SK-N-SH (cell line): ENCODE results near the gene NDOR1. TPM values are rescaled to one million over a fixed set of nuclear protein-coding genes. Genes with fewer than 3 reads are reported as not detected.

Source experiments
- CTCF ChIA-PET: fragments of 300-600, 350-600 bp; formaldehyde crosslinking; extraction: SDS; loops from one replicate; lab custom pipeline; 2021; lab: Yijun Ruan, JAX
- POLR2A ChIA-PET: fragments of 350-600 bp; sonication (Branson Sonifier 250); formaldehyde crosslinking; extraction: SDS; loops from one replicate; lab custom pipeline; 2020; ENCODE audit warnings: antibody characterized with exemption, inconsistent platforms; lab: Yijun Ruan, JAX
- DNase-seq: peaks from one replicate; pipeline ENCODE4 v3.0.0; 2012
- H2AFZ ChIP-seq: fragments of 200-600 bp; sonication (generic); 2 replicates; pipeline ENCODE4 v1.8.1; 2016; ENCODE audit warnings: antibody characterized with exemption, mild to moderate bottlenecking, low read depth
- H3F3A ChIP-seq: fragments of 200-600 bp; sonication (generic); replicated peaks from 2 replicates; pipeline ENCODE3; 2016; ENCODE audit warnings: antibody characterized with exemption, mild to moderate bottlenecking; ENCODE audit not compliant: insufficient read depth
- H3K27ac ChIP-seq, 2 experiments: fragments of 200-500 bp in 1 of 2; fragments of 200-600 bp in 1 of 2; sonication (Bioruptor generic) in 1 of 2; sonication (generic), shearing (Covaris generic) in 1 of 2; 2 replicates each; pipeline versions ENCODE4 v1.5.1 to v1.6.1; 2014 to 2016; ENCODE audit warnings: low read depth in 2 of 2, inconsistent platforms in 1 of 2, low read length in 1 of 2, mild to moderate bottlenecking in 1 of 2, mixed read lengths in 1 of 2
- H3K27me3 ChIP-seq: fragments of 200-600 bp; sonication (generic), shearing (Covaris generic); 2 replicates; pipeline ENCODE4 v1.6.1; 2016; ENCODE audit warnings: mixed run types; ENCODE audit not compliant: insufficient read depth
- H3K36me3 ChIP-seq, 2 experiments: fragments of 200-500 bp in 1 of 2; fragments of 200-600 bp in 1 of 2; sonication (Bioruptor generic) in 1 of 2; sonication (generic) in 1 of 2; replicated peaks in 1 of 2; 2 replicates each; pipeline versions ENCODE3 to v1.5.1; 2014 to 2016; ENCODE audit warnings: low read length in 1 of 2, mild to moderate bottlenecking in 1 of 2; ENCODE audit not compliant: insufficient read depth in 2 of 2, control insufficient read depth in 1 of 2
- H3K4me1 ChIP-seq, 2 experiments: fragments of 200-500 bp in 1 of 2; fragments of 200-600 bp in 1 of 2; sonication (Bioruptor generic) in 1 of 2; sonication (generic), shearing (Covaris generic) in 1 of 2; 2 replicates each; pipeline versions ENCODE4 v1.5.1 to v1.6.1; 2014 to 2016; ENCODE audit warnings: low read depth in 1 of 2, low read length in 1 of 2, mixed run types in 1 of 2; ENCODE audit not compliant: insufficient read depth in 2 of 2, control insufficient read depth in 1 of 2
- H3K4me2 ChIP-seq: fragments of 200-600 bp; sonication (generic), shearing (Covaris generic); 2 replicates; pipeline ENCODE4 v1.6.1; 2017; ENCODE audit warnings: mixed run types
- H3K4me3 ChIP-seq, 2 experiments: fragments of 200-500 bp in 1 of 2; fragments of 200-600 bp in 1 of 2; sonication (Bioruptor generic) in 1 of 2; sonication (generic), shearing (Covaris generic) in 1 of 2; 2 replicates each; pipeline versions ENCODE4 v1.5.1 to v1.8.1; 2014 to 2016; ENCODE audit warnings: low read depth in 2 of 2, inconsistent platforms in 1 of 2, low read length in 1 of 2, mild to moderate bottlenecking in 1 of 2, mixed read lengths in 1 of 2, moderate library complexity in 1 of 2
- H3K79me2 ChIP-seq: fragments of 200-600 bp; sonication (generic); 2 replicates; pipeline ENCODE4 v1.8.1; 2017; ENCODE audit warnings: mild to moderate bottlenecking; ENCODE audit not compliant: insufficient read depth
- H3K9ac ChIP-seq: fragments of 200-600 bp; sonication (generic); 2 replicates; pipeline ENCODE4 v1.6.1; 2017; ENCODE audit warnings: mixed run types
- H3K9me2 ChIP-seq: fragments of 200-600 bp; sonication (generic); 2 replicates; pipeline ENCODE4 v1.6.1; 2017; ENCODE audit warnings: mixed run types
- H3K9me3 ChIP-seq: fragments of 200-600 bp; sonication (generic); 2 replicates; pipeline ENCODE4 v1.6.1; 2017; ENCODE audit warnings: mixed run types, mild to moderate bottlenecking, moderate library complexity
- H4K20me1 ChIP-seq: fragments of 200-600 bp; sonication (generic); 2 replicates; pipeline ENCODE4 v1.6.1; 2017; ENCODE audit warnings: mild to moderate bottlenecking, mixed run types; ENCODE audit not compliant: insufficient read depth
- ELF1 ChIP-seq: IDR thresholded peaks from 2 replicates; pipeline ENCODE4 v1.4.0; 2012
- EP300 ChIP-seq, 2 experiments: IDR thresholded peaks; 2 replicates each; pipeline versions ENCODE4 v1.4.0 to v1.6.1; 2012; ENCODE audit warnings: borderline replicate concordance in 1 of 2, low read depth in 1 of 2, low read length in 1 of 2
- EZH2phosphoT487 ChIP-seq: fragments of 200-600 bp; sonication (generic); IDR thresholded peaks from 2 replicates; pipeline ENCODE4 v1.6.1; 2017; ENCODE audit warnings: low read depth, mixed run types, mild to moderate bottlenecking, antibody characterized with exemption, moderate library complexity, borderline replicate concordance
- GABPA ChIP-seq: IDR thresholded peaks from 2 replicates; pipeline ENCODE4 v1.4.0; 2012; ENCODE audit warnings: low read depth, mild to moderate bottlenecking
- JUND ChIP-seq: IDR thresholded peaks from 2 replicates; pipeline ENCODE4 v1.4.0; 2012
- RXRA ChIP-seq: IDR thresholded peaks from 2 replicates; pipeline ENCODE4 v1.4.0; 2012; ENCODE audit warnings: low read depth, mild to moderate bottlenecking, borderline replicate concordance
- TEAD4 ChIP-seq: IDR thresholded peaks from 2 replicates; pipeline ENCODE4 v1.4.0; 2012; ENCODE audit warnings: mild to moderate bottlenecking, borderline replicate concordance; ENCODE audit not compliant: insufficient read depth
- WGBS: methylation state at CpG from one replicate; pipeline ENCODE4 v1.1.6; 2017; ENCODE audit warnings: low lambda C conversion rate; 5-methylcytosine and 5-hydroxymethylcytosine counted together
- polyA plus RNA-seq, 3 experiments: library from polyadenylated mRNA; depleted of rRNA; stranded (reverse); fragments of >200 nt; gene quantifications; 2 replicates each; pipeline ENCODE4 v1.2.3, GENCODE V29; 2012
- TF ChIP-seq, protein P1 (sequence below): fragments of 200-600 bp; sonication (generic); IDR thresholded peaks from 2 replicates; pipeline ENCODE4 v1.6.1; 2017; ENCODE audit warnings: antibody characterized with exemption, mild to moderate bottlenecking, moderate library complexity
- TF ChIP-seq, protein P2 (sequence below): fragments of 150-350 bp; IDR thresholded peaks from 2 replicates; pipeline ENCODE4 v1.6.1; 2017; ENCODE audit warnings: antibody characterized with exemption, low read length, low read depth, borderline replicate concordance

Gene NDOR1
- polyA plus RNA-seq, 1 of the 3 experiments (the other 2 are of a cell fraction), result 8.6 TPM

DNA sequence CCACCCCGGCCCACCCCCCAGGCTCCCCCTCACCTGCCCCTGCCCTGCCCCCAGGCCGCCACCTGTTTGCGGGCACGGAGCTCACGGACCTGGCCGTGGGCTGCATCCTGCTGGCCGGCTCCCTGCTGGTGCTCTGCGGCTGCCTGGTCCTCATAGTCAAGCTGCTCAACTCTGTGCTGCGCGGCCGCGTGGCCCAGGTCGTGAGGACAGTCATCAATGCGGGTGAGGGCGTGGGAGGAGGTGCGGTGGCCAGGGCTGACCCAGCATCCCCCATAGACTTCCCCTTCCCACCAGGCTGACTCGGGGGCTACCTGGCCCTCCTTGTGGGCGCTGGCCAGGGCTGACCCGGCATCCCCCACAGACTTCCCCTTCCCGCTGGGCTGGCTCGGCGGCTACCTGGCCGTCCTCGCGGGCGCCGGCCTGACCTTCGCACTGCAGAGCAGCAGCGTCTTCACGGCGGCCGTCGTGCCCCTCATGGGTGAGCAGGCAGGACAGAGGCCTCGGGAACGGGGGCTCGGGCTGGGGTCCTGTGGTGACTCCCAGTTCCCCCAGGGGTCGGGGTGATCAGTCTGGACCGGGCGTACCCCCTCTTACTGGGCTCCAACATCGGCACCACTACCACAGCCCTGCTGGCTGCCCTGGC lies 28.7 kb downstream of the NDOR1 start:
- no peaks in the 10 kb centered on the region for H3K9me3 ChIP-seq
- H3K4me2 ChIP-seq, result no peak overlapping the region
- no peak overlapping the region for H3K27ac ChIP-seq
- H4K20me1 ChIP-seq, result no peaks in the 10 kb centered on the region
- no peak overlapping the region for H3K4me3 ChIP-seq
- H3K27me3 ChIP-seq, result no peaks in the 10 kb centered on the region
- H3F3A ChIP-seq, result peaks cover 3% of the 10 kb centered on the region
- POLR2A ChIA-PET, result no interaction called here
- CTCF ChIA-PET, result interaction anchor here (1.1 to 1.4 kb wide), 3 partner anchors 31 to 179 kb away, joined by 3 to 5 read pairs (median 3); no protein-coding TSS in a partner anchor
- peaks cover 9 to 26% of the 10 kb centered on the region in 2 experiments; a peak in 2 of 4 replicates for H3K4me1 ChIP-seq
- 81% methylated on average over 10 of the region's 40 CpGs for WGBS
- H3K9me2 ChIP-seq, result no peaks in the 10 kb centered on the region
- no peak overlapping the region for H2AFZ ChIP-seq
- no peaks in the 10 kb centered on the region for H3K36me3 ChIP-seq
- no peak for DNase-seq
- H3K79me2 ChIP-seq, result peaks cover 21% of the 10 kb centered on the region
- no peak overlapping the region for H3K9ac ChIP-seq
- TF ChIP-seq EP300 (IDR thresholded peaks at IDR 0.05; ENCODE audit: borderline replicate concordance in 1 of 2, low read depth in 1 of 2, low read length in 1 of 2) (no peak), EZH2phosphoT487 (no peak)
- TF ChIP-seq, protein P1, sequence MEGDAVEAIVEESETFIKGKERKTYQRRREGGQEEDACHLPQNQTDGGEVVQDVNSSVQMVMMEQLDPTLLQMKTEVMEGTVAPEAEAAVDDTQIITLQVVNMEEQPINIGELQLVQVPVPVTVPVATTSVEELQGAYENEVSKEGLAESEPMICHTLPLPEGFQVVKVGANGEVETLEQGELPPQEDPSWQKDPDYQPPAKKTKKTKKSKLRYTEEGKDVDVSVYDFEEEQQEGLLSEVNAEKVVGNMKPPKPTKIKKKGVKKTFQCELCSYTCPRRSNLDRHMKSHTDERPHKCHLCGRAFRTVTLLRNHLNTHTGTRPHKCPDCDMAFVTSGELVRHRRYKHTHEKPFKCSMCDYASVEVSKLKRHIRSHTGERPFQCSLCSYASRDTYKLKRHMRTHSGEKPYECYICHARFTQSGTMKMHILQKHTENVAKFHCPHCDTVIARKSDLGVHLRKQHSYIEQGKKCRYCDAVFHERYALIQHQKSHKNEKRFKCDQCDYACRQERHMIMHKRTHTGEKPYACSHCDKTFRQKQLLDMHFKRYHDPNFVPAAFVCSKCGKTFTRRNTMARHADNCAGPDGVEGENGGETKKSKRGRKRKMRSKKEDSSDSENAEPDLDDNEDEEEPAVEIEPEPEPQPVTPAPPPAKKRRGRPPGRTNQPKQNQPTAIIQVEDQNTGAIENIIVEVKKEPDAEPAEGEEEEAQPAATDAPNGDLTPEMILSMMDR, result no peak

DNA sequence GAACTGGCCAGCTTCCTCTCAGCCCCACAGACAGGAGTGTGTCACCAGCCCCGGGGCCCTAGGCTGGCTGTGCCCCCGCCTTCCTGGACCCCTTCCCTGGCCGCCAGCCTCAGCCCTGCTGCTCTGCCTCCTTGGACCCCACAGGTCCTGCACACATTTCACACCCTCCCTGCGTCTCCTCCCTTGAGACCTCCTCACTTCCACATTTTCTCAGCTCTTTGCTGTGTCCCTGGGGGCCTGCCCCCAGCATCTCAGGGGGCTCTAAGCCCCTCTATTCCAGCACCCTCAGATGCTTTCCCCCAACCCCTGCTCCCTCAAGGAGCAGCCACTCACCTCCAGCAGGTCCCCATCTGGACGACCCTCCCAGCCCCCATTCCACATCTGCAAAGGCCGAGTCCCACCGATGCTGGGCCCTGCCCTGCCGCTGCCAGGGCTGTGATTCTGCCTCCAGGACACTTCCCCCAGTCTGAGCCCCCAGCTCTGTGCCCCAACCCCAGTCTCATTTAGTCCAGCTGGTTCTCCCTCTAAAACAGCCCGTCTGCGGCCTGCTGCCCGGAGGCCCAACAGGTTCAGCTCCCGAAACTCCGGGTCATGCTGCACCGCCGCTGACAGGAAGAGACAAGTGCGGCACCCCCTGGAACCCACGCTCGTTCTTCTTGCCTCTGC lies 29.4 kb downstream of the NDOR1 start:
- H4K20me1 ChIP-seq, result no peaks in the 10 kb centered on the region

More for the DNA sequence above, 29.4 kb downstream of the NDOR1 start:
- H3K36me3 ChIP-seq, result no peaks in the 10 kb centered on the region
- H3K9me2 ChIP-seq, result no peaks in the 10 kb centered on the region
- TF ChIP-seq RXRA (no peak), TEAD4 (no peak), JUND (no peak), GABPA (no peak), ELF1 (no peak)
- TF ChIP-seq, protein P1, result no peak
- TF ChIP-seq, protein P2, sequence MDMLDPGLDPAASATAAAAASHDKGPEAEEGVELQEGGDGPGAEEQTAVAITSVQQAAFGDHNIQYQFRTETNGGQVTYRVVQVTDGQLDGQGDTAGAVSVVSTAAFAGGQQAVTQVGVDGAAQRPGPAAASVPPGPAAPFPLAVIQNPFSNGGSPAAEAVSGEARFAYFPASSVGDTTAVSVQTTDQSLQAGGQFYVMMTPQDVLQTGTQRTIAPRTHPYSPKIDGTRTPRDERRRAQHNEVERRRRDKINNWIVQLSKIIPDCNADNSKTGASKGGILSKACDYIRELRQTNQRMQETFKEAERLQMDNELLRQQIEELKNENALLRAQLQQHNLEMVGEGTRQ, result no peak
- H3K9me3 ChIP-seq, result no peaks in the 10 kb centered on the region
- H3K79me2 ChIP-seq, result peaks cover 27% of the 10 kb centered on the region
- no peak overlapping the region for H2AFZ ChIP-seq
- H3K27ac ChIP-seq, result no peak overlapping the region
- peaks cover 8% of the 10 kb centered on the region for H3F3A ChIP-seq
- ChIA-PET POLR2A (no interaction called here), CTCF (interaction anchor here (1.1 to 4.5 kb wide), 6 partner anchors 10 to 179 kb away, joined by 3 to 95 read pairs (median 4); partner anchors contain the start of genes CYSRT1, DPP7, RNF208 and RNF224)
- no peak overlapping the region for H3K4me3 ChIP-seq
- no peak overlapping the region for H3K4me2 ChIP-seq
- no peak for DNase-seq
- no peak overlapping the region for H3K9ac ChIP-seq
- WGBS, result 87% methylated on average over 16 of the region's 18 CpGs
- peaks cover 9 to 22% of the 10 kb centered on the region in 2 experiments; a peak in 2 of 4 replicates for H3K4me1 ChIP-seq
- no peaks in the 10 kb centered on the region for H3K27me3 ChIP-seq
